Choroid plexus epithelial cell (primary cell): ENCODE measurements around the gene FAM114A1.

ENCODE experiments used
- DNase-seq: peaks from one replicate; pipeline ENCODE4 v3.0.0-alpha.2; 2010; ENCODE audit warnings: low read depth
- H3K4me3 ChIP-seq: 2 replicates; pipeline ENCODE4 v1.5.1; 2011; ENCODE audit warnings: low read depth, mild to moderate bottlenecking, control low read depth, low read length, moderate library complexity
- CTCF ChIP-seq: conservative IDR thresholded peaks from 2 replicates; pipeline ENCODE4 v1.5.1; 2011; ENCODE audit warnings: low read depth, mild to moderate bottlenecking, control low read depth, inconsistent platforms, low read length, moderate library complexity

FAM114A1 gene

GRCh38 chr4:38964942-38965775, 97.6 kb downstream of the FAM114A1 start:
- no peak for TF ChIP-seq CTCF
- DNase-seq, result no peak
- H3K4me3 ChIP-seq, result no peak overlapping the region

- no peak for DNase-seq
- H3K4me3 ChIP-seq, result no peak overlapping the region
- no peak for TF ChIP-seq CTCF
These were observed 98.3 kb downstream of the FAM114A1 start for GRCh38 chr4:38965866-38966265.

GRCh38 chr4:38967260-38968095, 99.9 kb downstream of the FAM114A1 start:
- H3K4me3 ChIP-seq, result no peak overlapping the region
- peak; percentile 7 for TF ChIP-seq CTCF
- peak; percentile 99 for DNase-seq

- TF ChIP-seq CTCF, result no peak
- H3K4me3 ChIP-seq, result no peak overlapping the region
- DNase-seq, result no peak
These were observed 101.1 kb downstream of the FAM114A1 start for GRCh38 chr4:38968668-38969067.

- H3K4me3 ChIP-seq, result no peak overlapping the region
- DNase-seq, result no peak
- TF ChIP-seq CTCF, result no peak
These were observed 108.7 kb downstream of the FAM114A1 start for GRCh38 chr4:38976308-38976707.

- DNase-seq, result no peak
- H3K4me3 ChIP-seq, result no peak overlapping the region
- no peak for TF ChIP-seq CTCF
These were observed 111.5 kb downstream of the FAM114A1 start for GRCh38 chr4:38979081-38979480.
